Osteocyte (in vitro differentiated cells): ENCODE results near the gene TPRX2. TPM values are rescaled to one million over a fixed set of nuclear protein-coding genes. Genes with fewer than 3 reads are reported as not detected.
"Not testable (repeated sequence)": the region's sequence is repeated elsewhere in the genome, so short reads cannot be mapped to it uniquely, and the experiment has no call there.

Experiments used
- DNase-seq: peaks from one replicate; pipeline ENCODE4 v3.0.0; 2021; ENCODE audit warnings: mixed read lengths; ENCODE audit not compliant: unreplicated experiment; ENCODE audit errors: extremely low spot score
- H3K27ac Mint-ChIP-seq: one replicate; pipeline ENCODE4 v1.8.0; 2021; ENCODE audit warnings: mild to moderate bottlenecking, mixed read lengths; ENCODE audit not compliant: unreplicated experiment
- H3K27me3 Mint-ChIP-seq: one replicate; pipeline ENCODE4 v1.8.0; 2021; ENCODE audit warnings: mixed read lengths; ENCODE audit not compliant: unreplicated experiment
- H3K36me3 Mint-ChIP-seq: one replicate; pipeline ENCODE4 v1.8.0; 2021; ENCODE audit warnings: mixed read lengths; ENCODE audit not compliant: unreplicated experiment
- H3K4me1 Mint-ChIP-seq: one replicate; pipeline ENCODE4 v1.8.0; 2021; ENCODE audit warnings: mixed read lengths; ENCODE audit not compliant: unreplicated experiment
- H3K4me3 Mint-ChIP-seq: one replicate; pipeline ENCODE4 v1.8.0; 2021; ENCODE audit warnings: mild to moderate bottlenecking, moderate library complexity, mixed read lengths; ENCODE audit not compliant: unreplicated experiment
- H3K9me3 Mint-ChIP-seq: one replicate; pipeline ENCODE4 v1.8.0; 2021; ENCODE audit warnings: mixed read lengths; ENCODE audit not compliant: unreplicated experiment
- total RNA-seq: library from RNA; stranded (reverse); gene quantifications from 2 replicates; pipeline ENCODE4 v1.2.1, GENCODE V29; 2021
- TF ChIP-seq, protein P1 (sequence below): fragments of 200-600 bp; sonication (generic); IDR thresholded peaks from 2 replicates; pipeline ENCODE4 v1.5.0; 2021; ENCODE audit warnings: antibody characterized with exemption, mild to moderate bottlenecking, moderate library complexity

TPRX2 gene
- total RNA-seq, 1 donor from 2014 or later: not detected

DNA sequence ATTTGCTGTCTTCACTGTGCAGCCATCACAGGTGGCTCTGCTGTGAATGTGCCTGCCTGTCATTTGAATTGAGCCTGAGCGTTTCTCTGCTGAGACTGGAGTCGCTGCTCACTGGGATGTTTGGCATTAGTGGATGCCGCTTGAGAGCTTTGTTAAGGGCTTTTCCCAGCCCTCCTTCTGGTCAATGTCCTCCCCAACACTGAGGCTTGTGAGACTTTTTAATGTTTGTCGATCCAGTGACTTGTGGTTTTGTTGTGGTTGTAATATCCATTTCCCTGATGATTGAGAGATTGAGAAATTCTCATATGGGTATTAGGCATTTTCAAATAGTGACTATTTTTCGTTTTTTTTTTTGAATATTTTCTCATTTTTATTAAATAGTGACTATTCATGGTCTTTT lies 2.6 kb downstream of the TPRX2 start:
- no peak overlapping the region for H3K4me3 Mint-ChIP-seq
- DNase-seq: no peak
- H3K27me3 Mint-ChIP-seq: peaks cover 4% of the 10 kb centered on the region
- TF ChIP-seq, protein P1, sequence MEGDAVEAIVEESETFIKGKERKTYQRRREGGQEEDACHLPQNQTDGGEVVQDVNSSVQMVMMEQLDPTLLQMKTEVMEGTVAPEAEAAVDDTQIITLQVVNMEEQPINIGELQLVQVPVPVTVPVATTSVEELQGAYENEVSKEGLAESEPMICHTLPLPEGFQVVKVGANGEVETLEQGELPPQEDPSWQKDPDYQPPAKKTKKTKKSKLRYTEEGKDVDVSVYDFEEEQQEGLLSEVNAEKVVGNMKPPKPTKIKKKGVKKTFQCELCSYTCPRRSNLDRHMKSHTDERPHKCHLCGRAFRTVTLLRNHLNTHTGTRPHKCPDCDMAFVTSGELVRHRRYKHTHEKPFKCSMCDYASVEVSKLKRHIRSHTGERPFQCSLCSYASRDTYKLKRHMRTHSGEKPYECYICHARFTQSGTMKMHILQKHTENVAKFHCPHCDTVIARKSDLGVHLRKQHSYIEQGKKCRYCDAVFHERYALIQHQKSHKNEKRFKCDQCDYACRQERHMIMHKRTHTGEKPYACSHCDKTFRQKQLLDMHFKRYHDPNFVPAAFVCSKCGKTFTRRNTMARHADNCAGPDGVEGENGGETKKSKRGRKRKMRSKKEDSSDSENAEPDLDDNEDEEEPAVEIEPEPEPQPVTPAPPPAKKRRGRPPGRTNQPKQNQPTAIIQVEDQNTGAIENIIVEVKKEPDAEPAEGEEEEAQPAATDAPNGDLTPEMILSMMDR: no peak
- no peaks in the 10 kb centered on the region for H3K9me3 Mint-ChIP-seq
- no peaks in the 10 kb centered on the region for H3K36me3 Mint-ChIP-seq
- H3K4me1 Mint-ChIP-seq: no peaks in the 10 kb centered on the region
- no peak overlapping the region for H3K27ac Mint-ChIP-seq

DNA sequence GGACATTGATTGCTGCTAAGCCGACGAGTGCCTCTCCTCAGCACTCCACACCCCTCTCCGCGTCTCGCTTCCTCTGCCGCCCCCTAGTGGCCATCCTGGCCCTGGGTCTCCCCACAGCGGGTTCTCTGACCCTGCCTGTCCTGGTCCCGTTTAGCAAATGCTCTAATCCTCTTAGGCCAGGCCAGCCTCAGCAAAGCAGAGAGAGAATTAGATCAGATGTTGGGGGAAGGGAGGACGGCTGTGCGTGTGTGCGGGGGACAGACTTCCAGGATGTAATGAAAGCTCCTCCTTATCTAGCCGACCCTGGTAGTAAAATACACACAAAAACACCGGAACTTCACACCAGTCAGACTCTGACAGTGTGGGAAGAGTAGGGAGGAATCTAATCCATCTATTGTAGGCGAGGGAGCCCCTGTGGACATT lies 4.5 kb downstream of the TPRX2 start:
- no peaks in the 10 kb centered on the region for H3K36me3 Mint-ChIP-seq
- TF ChIP-seq, protein P1: peak; percentile 96
- DNase-seq: peak; percentile 94
- H3K27me3 Mint-ChIP-seq: peaks cover 4% of the 10 kb centered on the region
- no peak overlapping the region for H3K4me3 Mint-ChIP-seq
- H3K9me3 Mint-ChIP-seq: no peaks in the 10 kb centered on the region
- H3K27ac Mint-ChIP-seq: no peak overlapping the region
- no peaks in the 10 kb centered on the region for H3K4me1 Mint-ChIP-seq

DNA sequence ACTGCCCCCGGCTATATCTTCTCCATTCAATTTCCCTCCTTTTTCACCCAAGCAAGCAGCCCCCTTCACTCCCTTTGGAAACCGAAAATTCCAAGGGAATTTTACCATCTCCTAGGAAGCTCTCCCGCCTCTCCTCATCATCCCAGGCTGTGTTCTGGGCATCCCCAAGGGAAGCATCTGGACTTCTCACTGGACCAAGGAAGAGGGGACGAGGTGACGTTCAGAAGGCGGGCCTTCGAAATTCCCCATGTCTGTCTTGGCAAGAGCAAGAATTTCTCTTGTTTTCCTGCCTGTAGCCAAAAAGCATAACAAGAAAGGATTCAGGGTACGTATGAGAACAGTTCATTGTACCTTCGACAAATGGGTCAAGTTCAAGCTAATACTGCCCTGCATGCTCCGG lies 6.1 kb downstream of the TPRX2 start:
- no peaks in the 10 kb centered on the region for H3K36me3 Mint-ChIP-seq
- no peaks in the 10 kb centered on the region for H3K4me1 Mint-ChIP-seq
- H3K27me3 Mint-ChIP-seq: peaks cover 5% of the 10 kb centered on the region
- TF ChIP-seq, protein P1: no peak
- no peak for DNase-seq
- no peak overlapping the region for H3K4me3 Mint-ChIP-seq
- no peaks in the 10 kb centered on the region for H3K9me3 Mint-ChIP-seq
- H3K27ac Mint-ChIP-seq: no peak overlapping the region

DNA sequence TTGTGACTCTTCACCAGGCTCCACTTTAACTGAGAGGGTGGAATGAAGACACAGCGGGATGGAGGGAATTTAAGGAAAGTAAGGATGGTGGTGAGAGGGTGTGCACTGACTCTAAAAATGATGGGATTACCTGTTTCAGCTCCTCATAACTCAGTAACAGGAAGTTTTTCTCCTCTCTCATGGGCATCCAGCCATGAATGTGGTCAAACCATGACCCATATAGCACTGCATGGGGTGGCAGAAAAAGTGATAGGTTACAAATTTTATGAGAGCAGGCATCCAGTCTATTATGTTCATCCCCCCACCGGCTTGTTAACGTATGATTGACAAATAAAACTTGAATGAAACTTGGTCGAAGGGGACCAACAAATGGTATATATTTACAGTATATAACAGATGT lies 19.9 kb downstream of the TPRX2 start:
- H3K27me3 Mint-ChIP-seq: peaks cover 13% of the 10 kb centered on the region
- TF ChIP-seq, protein P1: no peak
- H3K9me3 Mint-ChIP-seq: no peaks in the 10 kb centered on the region
- no peak overlapping the region for H3K27ac Mint-ChIP-seq
- H3K36me3 Mint-ChIP-seq: no peaks in the 10 kb centered on the region
- DNase-seq: no peak
- H3K4me3 Mint-ChIP-seq: no peak overlapping the region
- no peaks in the 10 kb centered on the region for H3K4me1 Mint-ChIP-seq

DNA sequence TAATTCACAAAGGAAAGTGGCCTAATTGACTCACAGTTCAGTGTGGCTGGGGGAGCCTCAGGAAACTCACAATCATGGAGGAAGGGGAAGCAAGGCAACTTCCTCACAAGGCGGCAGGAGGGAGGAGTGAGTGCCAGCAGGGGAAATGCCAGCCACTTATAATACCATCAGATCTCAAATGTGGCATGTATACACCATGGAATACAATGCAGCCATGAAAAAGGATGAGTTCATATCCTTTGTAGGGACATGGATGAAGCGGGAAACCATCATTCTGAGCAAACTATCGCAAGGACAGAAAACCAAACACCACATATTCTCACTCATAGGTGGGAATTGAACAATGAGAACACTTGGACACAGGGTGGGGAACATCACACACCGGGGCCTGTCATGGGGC lies 20.4 kb downstream of the TPRX2 start:
- H3K4me1 Mint-ChIP-seq, H3K4me3 Mint-ChIP-seq, DNase-seq, H3K27ac Mint-ChIP-seq, H3K36me3 Mint-ChIP-seq, H3K9me3 Mint-ChIP-seq: not testable (repeated sequence)
- H3K27me3 Mint-ChIP-seq: peaks cover 12% of the 10 kb centered on the region

DNA sequence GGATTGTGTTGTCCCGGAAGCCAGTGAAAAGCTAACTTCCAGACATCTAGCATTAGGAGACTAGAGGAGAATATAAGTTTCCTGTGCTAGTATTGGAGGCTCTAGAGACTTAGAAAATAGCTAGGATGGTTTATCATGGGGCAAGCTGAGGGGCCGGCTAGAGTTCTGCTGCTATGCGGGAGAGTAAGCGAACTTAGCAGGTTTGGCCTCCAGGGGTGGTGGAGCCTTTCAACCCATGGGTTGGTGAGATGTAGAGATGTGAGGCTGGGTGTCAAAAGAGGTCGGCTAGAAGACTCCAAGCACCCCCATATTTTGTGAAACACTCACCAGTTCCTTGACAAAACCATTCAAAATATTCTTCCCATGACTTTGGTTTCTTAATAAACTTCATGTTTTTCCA lies 22.7 kb downstream of the TPRX2 start:
- Mint-ChIP-seq H3K27ac (no peak overlapping the region), H3K4me3 (no peak overlapping the region), H3K27me3 (peaks cover 20% of the 10 kb centered on the region), H3K9me3 (no peaks in the 10 kb centered on the region), H3K4me1 (no peaks in the 10 kb centered on the region), H3K36me3 (no peaks in the 10 kb centered on the region)
- TF ChIP-seq, protein P1: no peak
- no peak for DNase-seq
